ENCODE results near the gene COX6A2.

GRCh38 chr16:31401436-31401835, 26.7 kb downstream of the COX6A2 start:
- no peak for TF ChIP-seq POLR2AphosphoS5 (IDR thresholded peaks at IDR 0.05; ENCODE audit: low read depth, low read length)
- no peak for TF ChIP-seq POLR2A (IDR thresholded peaks at IDR 0.05; ENCODE audit: low read depth, low read length)
- TF ChIP-seq TAF1 (IDR thresholded peaks at IDR 0.05; ENCODE audit: borderline replicate concordance, low read depth, low read length), result no peak

All from GM12892 (cell line).